Coronary artery (tissue), 2 donors: ENCODE results near the gene TMEM207.

Experiments
- DNase-seq: peaks from one replicate; pipeline ENCODE4 v3.0.0-alpha.2; 2017; ENCODE audit warnings: low spot score
- H3K27ac ChIP-seq, 2 donors: fragments of 200-600 bp; sonication (generic); one replicate each; pipeline ENCODE4 v1.5.1; 2016 to 2019
- H3K4me3 ChIP-seq: fragments of 200-600 bp; sonication (generic); 2 replicates; pipeline ENCODE4 v1.5.1; 2016; ENCODE audit warnings: mild to moderate bottlenecking, moderate library complexity
- CTCF ChIP-seq: fragments of 200-600 bp; sonication (generic); IDR thresholded peaks from one replicate; pipeline ENCODE4 v1.5.1; 2019; ENCODE audit warnings: antibody characterized with exemption

The TMEM207 gene

GRCh38 chr3:190396001-190396400 lies 53.7 kb downstream of the TMEM207 start:
- DNase-seq: no peak
- Histone ChIP-seq H3K27ac (no peak overlapping the region), H3K4me3 (no peak overlapping the region)
- TF ChIP-seq CTCF: no peak

- Histone ChIP-seq H3K27ac (no peak overlapping the region), H3K4me3 (no peak overlapping the region)
- no peak for DNase-seq
- TF ChIP-seq CTCF: no peak
These were observed 61.0 kb downstream of the TMEM207 start for GRCh38 chr3:190388703-190389102.

DNA sequence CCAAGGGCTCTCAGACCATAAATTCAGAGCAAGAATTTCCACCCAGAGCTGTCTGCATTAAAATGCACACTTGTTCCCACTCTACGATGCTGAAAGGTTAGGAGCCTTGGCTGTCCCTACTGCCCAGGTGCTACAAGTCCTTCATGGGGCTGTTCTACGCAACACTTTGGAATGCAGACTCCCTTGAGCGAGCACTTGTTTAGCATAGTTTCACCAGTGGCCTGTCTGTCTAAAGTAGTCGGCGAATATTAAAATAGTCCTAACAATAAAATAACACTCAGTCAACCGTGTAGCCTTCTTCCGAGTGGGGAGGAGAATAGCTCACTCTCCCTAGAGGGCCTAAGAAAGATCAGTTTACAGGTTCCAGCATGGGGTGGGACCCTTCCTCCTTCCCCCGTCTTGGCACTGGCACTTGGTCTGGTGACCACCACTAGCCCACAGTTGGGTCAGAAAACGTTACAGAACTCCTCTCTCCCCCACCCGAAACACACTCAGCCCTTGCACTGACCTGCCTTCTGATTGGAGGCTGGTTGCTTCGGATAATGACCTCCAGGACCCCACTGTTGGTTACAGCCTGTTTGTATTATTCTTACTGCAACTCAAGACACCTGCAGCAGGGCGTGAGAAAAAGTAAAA lies 62.0 kb downstream of the TMEM207 start, which contains the start of gene CLDN16:
Gene CLDN16 (plus strand): TSS at position 586 of the 636 bp plus-strand sequence. CDS start 167 bp downstream, outside the sequence.
- Histone ChIP-seq H3K27ac (no peak within 1 kb of the TSS), H3K4me3 (no peak within 1 kb of the TSS)
- no peak for DNase-seq
- TF ChIP-seq CTCF: no peak

GRCh38 chr3:190385731-190386688 lies 63.7 kb downstream of the TMEM207 start:
- no peak overlapping the region for H3K27ac ChIP-seq
- H3K4me3 ChIP-seq: no peak overlapping the region
- no peak for DNase-seq
- TF ChIP-seq CTCF: no peak

GRCh38 chr3:190384309-190384756 lies 65.4 kb downstream of the TMEM207 start:
- DNase-seq: no peak
- Histone ChIP-seq H3K27ac (no peak overlapping the region), H3K4me3 (no peak overlapping the region)
- no peak for TF ChIP-seq CTCF

DNA sequence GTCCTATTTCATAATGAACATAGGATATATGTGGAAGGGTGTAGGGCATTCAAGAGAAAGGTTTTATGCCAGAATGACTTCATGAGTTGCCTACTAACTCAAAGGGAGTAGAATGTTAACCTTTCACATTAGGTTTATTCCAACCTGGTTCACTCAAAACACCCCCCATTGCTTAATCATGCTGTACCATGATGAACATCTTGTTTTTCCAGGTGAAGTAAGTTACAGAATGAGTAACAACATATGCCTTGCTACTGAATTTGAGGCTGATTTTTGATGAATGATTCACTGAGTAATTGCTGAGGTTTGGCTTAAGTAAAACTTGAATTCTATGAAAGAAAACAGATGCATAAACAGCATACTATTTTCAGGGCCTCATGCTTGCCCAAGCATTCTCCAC lies 67.6 kb downstream of the TMEM207 start:
- Histone ChIP-seq H3K27ac (no peak overlapping the region), H3K4me3 (no peak overlapping the region)
- TF ChIP-seq CTCF: no peak
- no peak for DNase-seq
